ENCODE data around the gene KCNJ1. TPM values are rescaled to one million over a fixed set of nuclear protein-coding genes. Genes with fewer than 3 reads are reported as not detected.

Gene KCNJ1
- total and polyA plus RNA-seq, 2 experiments from 2014 or later = not detected

- H3K9me3 ChIP-seq (ENCODE audit: low read depth) = no peaks in the 10 kb centered on the region
- H3K4me3 ChIP-seq = no peak overlapping the region
- no peak overlapping the region for H3K27ac ChIP-seq
- peak; percentile 73 for TF ChIP-seq CTCF (IDR thresholded peaks at IDR 0.05; ENCODE audit: low read depth, low read length)
- peak; percentile 78 to 82 for DNase-seq (ENCODE audit: low read depth in 1 of 2, low spot score in 1 of 2)
- no peaks in the 10 kb centered on the region for H3K36me3 ChIP-seq
- H3K27me3 ChIP-seq = no peaks in the 10 kb centered on the region
- peaks cover 32% of the 10 kb centered on the region for H3K4me1 ChIP-seq (ENCODE audit: low read depth)
Observed at GRCh38 chr11:128884703-128885338, 17.7 kb upstream of the KCNJ1 start.

GRCh38 chr11:128884054-128884453, 17.0 kb upstream of the KCNJ1 start:
- Histone ChIP-seq H3K36me3 (no peaks in the 10 kb centered on the region), H3K27me3 (no peaks in the 10 kb centered on the region)
- no peak for DNase-seq (ENCODE audit: low read depth in 1 of 2, low spot score in 1 of 2)

GRCh38 chr11:128882451-128882850, 15.4 kb upstream of the KCNJ1 start:
- Histone ChIP-seq H3K4me1 (ENCODE audit: low read depth) (peaks cover 11% of the 10 kb centered on the region), H3K27ac (no peak overlapping the region), H3K9me3 (ENCODE audit: low read depth) (no peaks in the 10 kb centered on the region), H3K27me3 (no peaks in the 10 kb centered on the region), H3K36me3 (no peaks in the 10 kb centered on the region), H3K4me3 (no peak overlapping the region)
- no peak for DNase-seq (ENCODE audit: low read depth in 1 of 2, low spot score in 1 of 2)
- TF ChIP-seq CTCF (IDR thresholded peaks at IDR 0.05; ENCODE audit: low read depth, low read length) = no peak

More at GRCh38 chr11:128884054-128884453, 17.0 kb upstream of the KCNJ1 start:
- no peak overlapping the region for H3K27ac ChIP-seq
- TF ChIP-seq CTCF (IDR thresholded peaks at IDR 0.05; ENCODE audit: low read depth, low read length) = no peak
- no peaks in the 10 kb centered on the region for H3K9me3 ChIP-seq (ENCODE audit: low read depth)
- H3K4me3 ChIP-seq = no peak overlapping the region
- peaks cover 24% of the 10 kb centered on the region for H3K4me1 ChIP-seq (ENCODE audit: low read depth)

GRCh38 chr11:128881221-128881620, 14.1 kb upstream of the KCNJ1 start:
- H3K4me3 ChIP-seq = no peak overlapping the region
- peaks cover 2% of the 10 kb centered on the region for H3K4me1 ChIP-seq (ENCODE audit: low read depth)
- no peaks in the 10 kb centered on the region for H3K36me3 ChIP-seq
- no peak for TF ChIP-seq CTCF (IDR thresholded peaks at IDR 0.05; ENCODE audit: low read depth, low read length)
- no peak overlapping the region for H3K27ac ChIP-seq
- DNase-seq (ENCODE audit: low read depth in 1 of 2, low spot score in 1 of 2) = no peak
- H3K9me3 ChIP-seq (ENCODE audit: low read depth) = no peaks in the 10 kb centered on the region
- no peaks in the 10 kb centered on the region for H3K27me3 ChIP-seq

- Histone ChIP-seq H3K27ac (no peak overlapping the region), H3K4me1 (ENCODE audit: low read depth) (peaks cover 2% of the 10 kb centered on the region), H3K27me3 (no peaks in the 10 kb centered on the region), H3K36me3 (no peaks in the 10 kb centered on the region), H3K9me3 (ENCODE audit: low read depth) (no peaks in the 10 kb centered on the region), H3K4me3 (no peak overlapping the region)
- no peak for DNase-seq (ENCODE audit: low read depth in 1 of 2, low spot score in 1 of 2)
- TF ChIP-seq CTCF (IDR thresholded peaks at IDR 0.05; ENCODE audit: low read depth, low read length) = no peak
Observed at GRCh38 chr11:128879817-128880216, 12.7 kb upstream of the KCNJ1 start.

Data from cardiac muscle cell (in vitro differentiated cells and primary cell).